CD4-positive, alpha-beta memory T cell (primary cell): ENCODE measurements around the gene BAIAP2L1. TPM values are rescaled to one million over a fixed set of nuclear protein-coding genes. Genes with fewer than 3 reads are reported as not detected.
A peak's percentile ranks its signal among the peaks of the same experiment; 100 is the strongest.
"Not testable (repeated sequence)": the region's sequence is repeated elsewhere in the genome, so short reads cannot be mapped to it uniquely, and the experiment has no call there.

Experiments used
- CTCF ChIA-PET: fragments of 350-600 bp; sonication (Branson Sonifier 250); formaldehyde crosslinking; loops from one replicate; lab custom pipeline; 2021; ENCODE audit warnings: inconsistent platforms; ENCODE audit not compliant: partially characterized antibody; lab: Charles Lee
- POLR2A ChIA-PET: fragments of 350-600 bp; sonication (Branson Sonifier 250); formaldehyde crosslinking; loops from one replicate; lab custom pipeline; 2021; ENCODE audit not compliant: partially characterized antibody; lab: Charles Lee
- DNase-seq, 5 donors: peaks; one replicate each; pipeline versions ENCODE4 v3.0.0 to v3.0.0-alpha.2; 2020 to 2022; ENCODE audit warnings: mixed read lengths in 1 of 5
- H3K27ac ChIP-seq: one replicate; pipeline ENCODE4 v1.7.0; 2013; ENCODE audit warnings: low read depth, low read length
- H3K27me3 ChIP-seq: 2 replicates; pipeline ENCODE4 v1.7.0; 2013; ENCODE audit warnings: mild to moderate bottlenecking, low read length, moderate library complexity; ENCODE audit not compliant: insufficient read depth
- H3K36me3 ChIP-seq: 2 replicates; pipeline ENCODE4 v1.7.0; 2013; ENCODE audit warnings: mild to moderate bottlenecking, low read length, moderate library complexity; ENCODE audit not compliant: insufficient read depth
- H3K4me1 ChIP-seq: 2 replicates; pipeline ENCODE4 v1.7.0; 2013; ENCODE audit warnings: mild to moderate bottlenecking, low read length, moderate library complexity; ENCODE audit not compliant: insufficient read depth
- H3K4me3 ChIP-seq, 2 donors: one replicate each; pipeline ENCODE4 v1.7.0; 2013; ENCODE audit warnings: low read length in 2 of 2, mild to moderate bottlenecking in 1 of 2
- H3K9me3 ChIP-seq, 2 donors: one replicate each; pipeline ENCODE4 v1.7.0; 2013; ENCODE audit warnings: low read length in 2 of 2, control low read depth in 1 of 2; ENCODE audit not compliant: control insufficient read depth in 1 of 2
- H3K27ac Mint-ChIP-seq, 7 donors: one replicate each; pipeline ENCODE4 v1.8.0; 2020 to 2021; ENCODE audit warnings: mixed read lengths in 7 of 7, mild to moderate bottlenecking in 6 of 7, inconsistent platforms in 3 of 7, moderate library complexity in 3 of 7
- H3K27me3 Mint-ChIP-seq, 2 donors: one replicate each; pipeline ENCODE4 v1.8.0; 2020 to 2021; ENCODE audit warnings: mixed read lengths in 2 of 2
- H3K36me3 Mint-ChIP-seq, 2 donors: one replicate each; pipeline ENCODE4 v1.8.0; 2020 to 2021; ENCODE audit warnings: mixed read lengths in 2 of 2, inconsistent platforms in 1 of 2, mild to moderate bottlenecking in 1 of 2
- H3K4me1 Mint-ChIP-seq, 4 donors: one replicate each; pipeline ENCODE4 v1.8.0; 2020 to 2021; ENCODE audit warnings: mixed read lengths in 4 of 4, mild to moderate bottlenecking in 1 of 4
- H3K4me3 Mint-ChIP-seq, 8 donors: one replicate each; pipeline ENCODE4 v1.8.0; 2020 to 2021; ENCODE audit warnings: mixed read lengths in 8 of 8, mild to moderate bottlenecking in 7 of 8, moderate library complexity in 6 of 8, inconsistent platforms in 3 of 8
- H3K9me3 Mint-ChIP-seq, 8 donors: one replicate each; pipeline ENCODE4 v1.8.0; 2020 to 2021; ENCODE audit warnings: mixed read lengths in 8 of 8, mild to moderate bottlenecking in 5 of 8, inconsistent platforms in 3 of 8, moderate library complexity in 1 of 8
- intact Hi-C: fragments of 100-400 bp; cut with micrococcal nuclease; formaldehyde crosslinking; loops from one replicate; pipeline ENCODE4 v1.15.1; 2023
- polyA plus RNA-seq, 2 donors: library from polyadenylated mRNA; unstranded; fragments of 300-500 nt; fragmentation: Illumina TruSeq; gene quantifications; one replicate each; pipeline ENCODE4 v1.2.3, GENCODE V29; 2021
- total RNA-seq, 2 experiments: library from RNA; stranded (reverse); gene quantifications; one replicate each; pipeline ENCODE4 v1.2.3, GENCODE V29; 2021

BAIAP2L1 gene
- total and polyA plus RNA-seq, 4 experiments from 2014 or later: 0.32 to 0.42 (median 0.37) TPM

GRCh38 chr7:98414205-98414900, 13.5 kb upstream of the BAIAP2L1 start:
- POLR2A ChIA-PET: no interaction called here
- peaks cover 7 to 9% of the 10 kb centered on the region in 2 donors for H3K27me3 Mint-ChIP-seq
- Histone ChIP-seq H3K4me3 (no peak overlapping the region), H3K9me3 (no peaks in the 10 kb centered on the region), H3K27ac (no peak overlapping the region), H3K27me3 (no peaks in the 10 kb centered on the region), H3K4me1 (no peaks in the 10 kb centered on the region), H3K36me3 (no peaks in the 10 kb centered on the region)
- H3K9me3 Mint-ChIP-seq: no peaks in the 10 kb centered on the region
- no peaks in the 10 kb centered on the region for H3K4me1 Mint-ChIP-seq
- no peak for DNase-seq
- intact Hi-C loops: no loop called here
- H3K27ac Mint-ChIP-seq: no peak overlapping the region
- CTCF ChIA-PET: interaction anchor here (0.6 kb wide), 1 partner anchor 268 kb away, joined by 3 read pairs; no protein-coding TSS in a partner anchor
- H3K36me3 Mint-ChIP-seq: no peaks in the 10 kb centered on the region
- H3K4me3 Mint-ChIP-seq: no peak overlapping the region

DNA sequence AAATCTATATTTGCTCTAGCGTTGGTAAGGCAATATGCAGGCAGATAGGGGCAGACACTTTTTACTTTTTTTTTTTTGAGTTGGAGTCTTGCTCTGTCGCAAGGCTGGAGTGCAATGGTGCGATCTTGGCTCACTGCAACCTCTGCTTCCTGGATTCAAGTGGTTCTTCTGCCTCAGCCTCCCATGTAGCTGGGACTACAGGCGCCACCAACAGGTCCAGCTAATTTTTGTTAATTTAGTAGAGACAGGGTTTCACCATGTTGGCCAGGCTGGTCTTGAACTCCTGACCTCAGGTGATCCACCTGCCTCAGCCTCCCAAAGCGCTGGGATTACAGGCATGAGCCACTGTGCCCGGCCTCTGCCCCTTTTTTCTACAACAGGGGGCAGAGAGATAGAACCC, 12.8 kb upstream of the BAIAP2L1 start:
- H3K27ac Mint-ChIP-seq, H3K9me3 Mint-ChIP-seq, H3K27ac ChIP-seq, H3K27me3 Mint-ChIP-seq, H3K36me3 ChIP-seq, DNase-seq, H3K9me3 ChIP-seq, POLR2A ChIA-PET, H3K4me3 Mint-ChIP-seq, H3K4me3 ChIP-seq, H3K27me3 ChIP-seq, H3K36me3 Mint-ChIP-seq, H3K4me1 ChIP-seq, H3K4me1 Mint-ChIP-seq, intact Hi-C loops, CTCF ChIA-PET: not testable (repeated sequence)

- Mint-ChIP-seq H3K9me3 (peaks cover 0 to 2% (median 0%) of the 10 kb centered on the region in 8 donors), H3K36me3 (no peaks in the 10 kb centered on the region), H3K4me3 (no peak overlapping the region), H3K4me1 (no peaks in the 10 kb centered on the region), H3K27ac (no peak overlapping the region), H3K27me3 (peaks cover 1 to 6% of the 10 kb centered on the region in 2 donors)
- Histone ChIP-seq H3K36me3 (no peaks in the 10 kb centered on the region), H3K4me3 (no peak overlapping the region), H3K9me3 (no peaks in the 10 kb centered on the region), H3K4me1 (no peaks in the 10 kb centered on the region), H3K27ac (no peak overlapping the region), H3K27me3 (no peaks in the 10 kb centered on the region)
- no peak for DNase-seq
- ChIA-PET POLR2A (interaction anchor here (0.6 kb wide), 1 partner anchor 412 kb away, joined by 3 read pairs; no protein-coding TSS in a partner anchor), CTCF (interaction anchor here (3.0 kb wide), 1 partner anchor 11 kb away, joined by 10 read pairs; no protein-coding TSS in a partner anchor)
- intact Hi-C loops: loop anchor here (10.0 kb wide), 1 partner anchor 385 kb away; no protein-coding TSS in a partner anchor
Measured at GRCh38 chr7:98409843-98410242, 9.0 kb upstream of the BAIAP2L1 start.

- H3K4me1 Mint-ChIP-seq, H3K27ac Mint-ChIP-seq, H3K4me3 Mint-ChIP-seq, H3K9me3 Mint-ChIP-seq, H3K4me3 ChIP-seq, H3K27ac ChIP-seq, DNase-seq, H3K4me1 ChIP-seq, POLR2A ChIA-PET, H3K9me3 ChIP-seq, H3K27me3 Mint-ChIP-seq, H3K36me3 Mint-ChIP-seq, H3K36me3 ChIP-seq, H3K27me3 ChIP-seq: not testable (repeated sequence)
- intact Hi-C loops: loop anchor here (10.0 kb wide), 1 partner anchor 383 kb away; no protein-coding TSS in a partner anchor
- CTCF ChIA-PET: interaction anchor here (3.0 kb wide), 1 partner anchor 13 kb away, joined by 10 read pairs; no protein-coding TSS in a partner anchor
Measured at GRCh38 chr7:98408146-98408545, 7.3 kb upstream of the BAIAP2L1 start.

GRCh38 chr7:98406827-98407226, 5.9 kb upstream of the BAIAP2L1 start:
- Histone ChIP-seq H3K36me3 (no peaks in the 10 kb centered on the region), H3K9me3 (no peaks in the 10 kb centered on the region), H3K4me3 (no peak overlapping the region), H3K27ac (no peak overlapping the region), H3K4me1 (no peaks in the 10 kb centered on the region), H3K27me3 (no peaks in the 10 kb centered on the region)
- ChIA-PET CTCF (no interaction called here), POLR2A (no interaction called here)
- Mint-ChIP-seq H3K4me3 (no peak overlapping the region), H3K36me3 (no peaks in the 10 kb centered on the region), H3K4me1 (no peaks in the 10 kb centered on the region), H3K27ac (no peak overlapping the region), H3K27me3 (peaks cover 2 to 6% of the 10 kb centered on the region in 2 donors), H3K9me3 (peaks cover 0 to 2% (median 0%) of the 10 kb centered on the region in 8 donors)
- no peak for DNase-seq
- intact Hi-C loops: loop anchor here (10.0 kb wide), 1 partner anchor 382 kb away; no protein-coding TSS in a partner anchor

DNA sequence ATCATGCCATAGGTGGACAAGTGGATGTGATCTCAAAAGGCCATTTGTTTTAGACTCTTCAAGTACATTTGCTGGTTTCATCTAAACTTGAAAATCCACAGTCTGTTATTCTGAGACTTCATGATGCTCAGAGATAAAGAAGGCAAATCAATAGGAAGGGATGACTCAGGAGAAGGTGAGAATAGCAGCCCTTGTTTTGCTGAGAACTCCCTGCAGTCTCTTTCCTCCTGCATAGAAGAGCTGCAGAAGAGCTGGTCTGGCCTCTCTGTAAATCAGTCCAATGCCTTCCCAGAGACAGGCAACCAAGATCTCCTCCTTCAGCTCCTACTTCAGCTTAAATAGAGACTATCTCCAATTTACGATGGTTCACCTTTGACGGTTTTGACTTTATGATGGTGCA, 4.0 kb upstream of the BAIAP2L1 start:
- H3K9me3 Mint-ChIP-seq: peaks cover 0 to 2% (median 0%) of the 10 kb centered on the region in 8 donors
- no peak for DNase-seq
- peaks cover 9% of the 10 kb centered on the region for H3K4me1 ChIP-seq
- H3K27ac Mint-ChIP-seq: no peak overlapping the region
- no peaks in the 10 kb centered on the region for H3K36me3 Mint-ChIP-seq
- H3K9me3 ChIP-seq: no peaks in the 10 kb centered on the region
- peaks cover 2% of the 10 kb centered on the region for H3K27me3 ChIP-seq
- intact Hi-C loops: loop anchor here (5.0 to 10.0 kb wide), 3 partner anchors 138 to 380 kb away; partner anchors contain the start of gene TECPR1
- H3K4me3 Mint-ChIP-seq: no peak overlapping the region
- peaks cover 2% of the 10 kb centered on the region in 2 donors for H3K27me3 Mint-ChIP-seq
- CTCF ChIA-PET: no interaction called here
- H3K36me3 ChIP-seq: no peaks in the 10 kb centered on the region
- H3K4me1 Mint-ChIP-seq: peaks cover 0 to 5% (median under 1%) of the 10 kb centered on the region in 4 donors
- POLR2A ChIA-PET: no interaction called here
- no peak overlapping the region for H3K27ac ChIP-seq
- H3K4me3 ChIP-seq: no peak overlapping the region

- Mint-ChIP-seq H3K27ac (peak overlapping the region in 3 of 7 donors; percentile 9 to 12 (median 10)), H3K9me3 (no peaks in the 10 kb centered on the region), H3K4me3 (peak overlapping the region; percentile 7 to 66 (median 40)), H3K36me3 (no peaks in the 10 kb centered on the region), H3K4me1 (peaks cover 0 to 9% (median 4%) of the 10 kb centered on the region in 4 donors), H3K27me3 (peaks cover 5 to 11% of the 10 kb centered on the region in 2 donors)
- H3K36me3 ChIP-seq: no peaks in the 10 kb centered on the region
- DNase-seq: no peak
- peaks cover 12% of the 10 kb centered on the region for H3K4me1 ChIP-seq
- POLR2A ChIA-PET: no interaction called here
- intact Hi-C loops: loop anchor here (2.0 to 10.0 kb wide), 4 partner anchors 133 to 375 kb away; partner anchors contain the start of genes LMTK2 and TECPR1
- CTCF ChIA-PET: interaction anchor here (1.3 kb wide), 1 partner anchor 288 kb away, joined by 3 read pairs; no protein-coding TSS in a partner anchor
- H3K27ac ChIP-seq: no peak overlapping the region
- H3K9me3 ChIP-seq: no peaks in the 10 kb centered on the region
- H3K27me3 ChIP-seq: peaks cover 4% of the 10 kb centered on the region
- no peak overlapping the region for H3K4me3 ChIP-seq
Measured at GRCh38 chr7:98399890-98400541, 874 bp downstream of the BAIAP2L1 start.
